HG03045 (cell line): ENCODE measurements around the gene TAS2R42.

Experiments
- ATAC-seq: cut with Tn5 transposase; IDR thresholded peaks from one replicate; pipeline ENCODE4 v1.9.1; 2021; ENCODE audit warnings: mild to moderate bottlenecking, moderate library complexity; ENCODE audit not compliant: unreplicated experiment

TAS2R42 gene

GRCh38 chr12:11147420-11147819 is 39.3 kb downstream of the TAS2R42 start:
- no peak for ATAC-seq

GRCh38 chr12:11144297-11144696 is 42.4 kb downstream of the TAS2R42 start:
- no peak for ATAC-seq

GRCh38 chr12:11143352-11143751 is 43.4 kb downstream of the TAS2R42 start:
- no peak for ATAC-seq

GRCh38 chr12:11136075-11136474 is 50.7 kb downstream of the TAS2R42 start:
- ATAC-seq = no peak
